Cardiac fibroblast (primary cell): ENCODE data around the gene CCT8.

ENCODE experiments used
- DNase-seq, 2 donors: peaks; one replicate each; pipeline versions ENCODE4 v3.0.0 to v3.0.0-alpha.2; 2010; ENCODE audit warnings: low read depth in 2 of 2
- H3K4me3 ChIP-seq, 2 donors: replicated peaks in 1 of 2; 1 replicate in 1 of 2; 2 replicates in 1 of 2; pipeline ENCODE4 v1.5.1; 2011; ENCODE audit warnings: low read depth in 2 of 2, low read length in 2 of 2, mild to moderate bottlenecking in 2 of 2, moderate library complexity in 1 of 2
- TF ChIP-seq, protein P1 (sequence below): IDR thresholded peaks from one replicate; pipeline ENCODE4 v1.5.1; 2011; ENCODE audit warnings: low read depth, mild to moderate bottlenecking, low read length, inconsistent platforms

Gene CCT8

DNA sequence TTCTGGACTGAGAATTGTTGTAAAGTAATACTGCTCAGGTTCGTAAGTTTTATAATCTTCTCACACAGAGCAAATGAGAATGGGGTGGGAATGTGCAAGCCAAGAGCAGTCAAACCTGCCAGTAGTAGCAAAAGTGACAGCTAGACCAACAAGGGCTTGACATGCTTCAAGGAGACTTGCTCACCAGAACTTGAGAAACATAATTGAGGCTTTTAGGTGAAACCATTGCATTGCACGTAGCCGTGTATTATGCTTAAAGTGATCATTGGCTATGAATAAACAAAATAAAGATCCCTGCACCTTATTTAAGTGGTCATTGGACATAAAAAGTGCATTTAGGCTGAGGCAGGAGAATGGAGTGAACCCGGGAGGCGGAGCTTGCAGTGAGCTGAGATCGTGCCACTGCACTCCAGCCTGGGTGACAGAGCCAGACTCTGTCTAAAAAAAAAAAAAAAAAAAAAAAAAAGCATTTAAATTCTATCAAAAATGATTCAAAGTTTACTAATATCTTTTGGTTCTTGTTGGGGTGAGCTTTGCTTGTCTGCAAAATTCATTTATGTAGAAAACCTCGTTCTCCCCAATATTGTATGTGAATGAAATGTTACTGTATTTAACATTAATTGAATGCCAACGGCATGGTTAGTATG is 11.8 kb upstream of the CCT8 start:
- H3K4me3 ChIP-seq, result no peak overlapping the region
- TF ChIP-seq, protein P1, sequence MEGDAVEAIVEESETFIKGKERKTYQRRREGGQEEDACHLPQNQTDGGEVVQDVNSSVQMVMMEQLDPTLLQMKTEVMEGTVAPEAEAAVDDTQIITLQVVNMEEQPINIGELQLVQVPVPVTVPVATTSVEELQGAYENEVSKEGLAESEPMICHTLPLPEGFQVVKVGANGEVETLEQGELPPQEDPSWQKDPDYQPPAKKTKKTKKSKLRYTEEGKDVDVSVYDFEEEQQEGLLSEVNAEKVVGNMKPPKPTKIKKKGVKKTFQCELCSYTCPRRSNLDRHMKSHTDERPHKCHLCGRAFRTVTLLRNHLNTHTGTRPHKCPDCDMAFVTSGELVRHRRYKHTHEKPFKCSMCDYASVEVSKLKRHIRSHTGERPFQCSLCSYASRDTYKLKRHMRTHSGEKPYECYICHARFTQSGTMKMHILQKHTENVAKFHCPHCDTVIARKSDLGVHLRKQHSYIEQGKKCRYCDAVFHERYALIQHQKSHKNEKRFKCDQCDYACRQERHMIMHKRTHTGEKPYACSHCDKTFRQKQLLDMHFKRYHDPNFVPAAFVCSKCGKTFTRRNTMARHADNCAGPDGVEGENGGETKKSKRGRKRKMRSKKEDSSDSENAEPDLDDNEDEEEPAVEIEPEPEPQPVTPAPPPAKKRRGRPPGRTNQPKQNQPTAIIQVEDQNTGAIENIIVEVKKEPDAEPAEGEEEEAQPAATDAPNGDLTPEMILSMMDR, result no peak
- no peak for DNase-seq

DNA sequence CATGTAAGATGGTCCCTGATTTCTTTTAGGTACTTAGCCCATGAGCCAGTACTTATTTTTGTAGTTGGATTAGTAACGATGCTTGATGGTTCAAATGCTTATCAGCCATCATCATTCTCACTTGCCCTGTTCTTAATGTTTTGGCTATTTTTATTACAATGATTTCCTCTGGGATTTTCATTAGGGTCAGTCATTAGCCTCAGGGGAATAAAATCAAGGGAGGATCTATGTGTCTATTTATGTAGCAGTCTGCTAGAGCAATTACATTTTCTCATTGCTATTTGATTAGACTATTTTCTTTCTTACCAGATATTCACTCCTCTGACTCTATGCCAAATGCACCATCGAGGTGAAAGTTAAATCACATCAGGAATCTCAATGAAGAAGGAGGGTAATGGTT is 10.9 kb upstream of the CCT8 start:
- H3K4me3 ChIP-seq, result no peak overlapping the region
- TF ChIP-seq, protein P1, result no peak
- no peak for DNase-seq

DNA sequence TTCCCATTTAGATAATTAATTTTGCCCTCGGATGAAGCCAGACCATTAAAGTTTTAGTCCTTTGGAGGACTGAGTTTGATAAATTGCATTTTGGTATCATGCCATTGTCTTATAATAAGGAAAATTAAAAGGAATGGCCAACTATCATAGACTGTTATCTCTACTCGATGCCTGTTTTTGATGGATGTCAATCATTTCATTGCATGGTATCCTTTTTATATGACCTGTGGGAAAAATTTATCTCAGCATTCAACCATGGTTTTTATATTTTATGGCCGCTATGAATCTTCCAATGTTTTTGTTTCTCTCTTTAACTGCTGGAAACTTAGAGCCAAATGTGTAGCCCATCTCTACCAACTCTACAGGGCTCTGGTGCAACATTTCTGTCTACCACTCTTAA is 9.9 kb upstream of the CCT8 start:
- DNase-seq, result no peak

DNA sequence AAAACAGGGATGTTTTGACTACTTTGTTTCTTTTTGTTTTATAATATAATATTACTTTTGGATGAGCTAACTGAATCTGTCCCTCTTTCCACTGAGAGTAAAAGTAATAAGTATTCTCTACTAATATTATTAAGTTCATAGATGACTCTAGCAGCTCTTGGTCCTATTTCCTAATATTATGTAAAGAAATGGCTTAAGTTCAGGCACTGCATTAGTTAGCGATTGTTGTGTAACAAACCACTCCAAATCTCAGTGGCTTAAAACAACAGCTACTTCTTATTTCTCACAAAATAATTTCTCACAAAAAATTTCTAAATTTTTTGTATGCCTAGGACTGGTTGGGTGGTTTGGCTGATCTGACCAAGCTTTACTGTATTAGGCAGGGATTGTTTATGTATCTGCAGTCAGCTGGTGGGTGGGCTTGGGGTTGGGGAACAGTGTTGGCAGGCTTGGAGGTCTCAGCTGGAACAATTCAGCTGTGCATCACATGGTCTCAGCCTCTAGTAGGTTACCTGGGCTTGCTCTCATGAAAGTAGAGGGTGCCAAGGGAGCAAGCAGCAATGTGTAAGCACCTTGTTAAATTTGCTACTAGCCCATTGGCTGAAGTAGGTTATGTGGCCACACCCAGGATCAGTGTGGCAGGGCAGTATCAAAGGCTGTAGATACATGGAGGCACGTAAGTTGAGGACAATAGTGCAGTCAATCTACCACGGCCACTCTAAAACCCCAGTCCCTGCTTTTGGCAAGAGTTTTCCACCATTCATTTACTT is 8.8 kb upstream of the CCT8 start:
- no peak overlapping the region for H3K4me3 ChIP-seq

More for the DNA sequence above, 9.9 kb upstream of the CCT8 start:
- TF ChIP-seq, protein P1, result no peak
- no peak overlapping the region for H3K4me3 ChIP-seq

DNA sequence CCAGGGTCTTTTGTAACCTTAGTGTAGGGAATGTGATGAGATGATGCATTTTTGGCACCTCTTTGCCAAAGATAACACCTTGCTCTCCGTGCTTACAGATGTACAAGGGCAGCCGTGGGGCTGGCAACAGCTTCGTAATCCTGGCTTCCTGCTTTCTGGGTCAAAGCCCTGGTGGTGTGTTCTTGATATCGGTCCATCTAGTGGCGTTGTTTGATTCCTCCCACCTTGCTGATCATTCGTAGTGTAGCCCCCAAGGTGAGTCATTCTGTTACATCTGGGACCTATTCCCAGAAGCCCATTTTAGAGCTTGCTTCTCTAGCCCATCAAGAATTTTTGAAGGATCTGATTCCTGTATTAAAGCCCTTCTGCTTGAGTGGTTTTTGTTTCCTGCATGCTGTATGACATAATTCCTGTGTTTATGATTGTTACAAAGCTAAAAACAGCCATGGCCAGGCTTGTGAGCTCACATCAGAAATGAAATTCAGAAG is 7.0 kb upstream of the CCT8 start:
- no peak for DNase-seq
- H3K4me3 ChIP-seq, result no peak overlapping the region
- TF ChIP-seq, protein P1, result no peak

More for the DNA sequence above, 8.8 kb upstream of the CCT8 start:
- no peak for DNase-seq
- TF ChIP-seq, protein P1, result no peak

DNA sequence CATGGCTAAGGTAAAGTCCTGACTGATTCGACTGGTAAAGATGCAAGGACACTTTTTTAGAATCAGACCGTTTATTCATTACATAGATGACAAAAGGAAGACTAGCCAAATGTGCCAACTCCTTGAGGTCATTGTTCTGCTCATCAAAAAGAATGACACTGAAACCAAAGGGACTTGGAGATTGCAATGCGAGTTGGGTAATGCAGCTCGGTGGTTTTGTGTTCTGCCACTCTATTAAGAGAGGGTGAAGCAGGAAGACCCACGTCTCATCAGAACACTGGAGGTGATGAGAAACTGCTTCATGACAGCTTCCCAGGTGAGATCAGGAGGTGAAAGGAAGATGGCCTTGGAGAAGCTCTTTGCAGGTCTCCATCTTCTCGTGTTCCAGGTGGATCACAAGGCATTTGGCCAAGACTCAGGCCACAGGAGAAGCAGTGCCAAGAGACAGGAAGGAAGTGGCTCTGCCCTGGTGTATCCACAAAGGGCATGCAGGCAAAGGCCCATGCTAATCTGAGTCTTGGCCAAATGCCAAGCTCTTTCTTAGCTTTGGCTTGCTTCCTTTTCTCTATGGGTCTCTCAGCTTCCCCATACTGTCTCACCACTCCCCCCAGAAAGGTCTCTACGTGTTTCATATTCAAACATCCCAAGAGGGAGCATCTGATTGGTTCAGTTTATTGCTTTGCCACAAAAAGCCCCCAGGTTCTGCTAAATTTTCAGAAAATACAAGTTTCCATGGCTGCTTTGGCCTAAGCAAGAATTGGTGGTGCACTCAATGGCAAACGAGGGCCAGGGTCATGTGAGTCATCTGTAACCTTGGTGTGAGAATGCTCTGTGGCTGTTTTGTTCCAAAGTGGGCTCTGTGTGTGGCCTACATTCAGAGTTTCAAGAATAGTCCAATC is 5.7 kb upstream of the CCT8 start:
- DNase-seq, result no peak
- TF ChIP-seq, protein P1, result no peak
- no peak overlapping the region for H3K4me3 ChIP-seq
